ENCODE data around the gene RCSD1. TPM values are rescaled to one million over a fixed set of nuclear protein-coding genes. Genes with fewer than 3 reads are reported as not detected.

The RCSD1 gene
- total RNA-seq, 1 donor from 2014 or later = 41.6 TPM

DNA sequence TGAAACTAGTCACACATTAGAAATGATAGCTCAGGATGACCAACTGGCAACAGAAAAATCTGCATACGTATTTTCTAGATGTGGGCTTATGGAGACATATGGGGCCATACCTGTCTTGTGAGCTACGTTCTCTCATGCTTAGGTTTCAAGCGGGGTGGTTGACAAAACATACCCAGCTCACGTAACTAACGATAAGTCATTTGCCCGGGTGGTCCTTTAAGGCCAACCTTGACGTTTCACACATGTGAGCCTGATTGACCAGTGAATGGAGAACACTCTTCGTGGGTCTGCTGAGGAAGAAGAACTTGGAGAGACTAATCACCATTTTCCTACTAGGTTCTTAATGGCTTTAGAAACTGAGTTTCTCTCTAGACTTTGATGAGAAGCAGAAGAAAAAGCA lies 13.5 kb upstream of the RCSD1 start:
- no peak for ATAC-seq
- intact Hi-C loops (cut with DNase I) = no loop called here
- DNase-seq (ENCODE audit: missing footprints) = no peak

DNA sequence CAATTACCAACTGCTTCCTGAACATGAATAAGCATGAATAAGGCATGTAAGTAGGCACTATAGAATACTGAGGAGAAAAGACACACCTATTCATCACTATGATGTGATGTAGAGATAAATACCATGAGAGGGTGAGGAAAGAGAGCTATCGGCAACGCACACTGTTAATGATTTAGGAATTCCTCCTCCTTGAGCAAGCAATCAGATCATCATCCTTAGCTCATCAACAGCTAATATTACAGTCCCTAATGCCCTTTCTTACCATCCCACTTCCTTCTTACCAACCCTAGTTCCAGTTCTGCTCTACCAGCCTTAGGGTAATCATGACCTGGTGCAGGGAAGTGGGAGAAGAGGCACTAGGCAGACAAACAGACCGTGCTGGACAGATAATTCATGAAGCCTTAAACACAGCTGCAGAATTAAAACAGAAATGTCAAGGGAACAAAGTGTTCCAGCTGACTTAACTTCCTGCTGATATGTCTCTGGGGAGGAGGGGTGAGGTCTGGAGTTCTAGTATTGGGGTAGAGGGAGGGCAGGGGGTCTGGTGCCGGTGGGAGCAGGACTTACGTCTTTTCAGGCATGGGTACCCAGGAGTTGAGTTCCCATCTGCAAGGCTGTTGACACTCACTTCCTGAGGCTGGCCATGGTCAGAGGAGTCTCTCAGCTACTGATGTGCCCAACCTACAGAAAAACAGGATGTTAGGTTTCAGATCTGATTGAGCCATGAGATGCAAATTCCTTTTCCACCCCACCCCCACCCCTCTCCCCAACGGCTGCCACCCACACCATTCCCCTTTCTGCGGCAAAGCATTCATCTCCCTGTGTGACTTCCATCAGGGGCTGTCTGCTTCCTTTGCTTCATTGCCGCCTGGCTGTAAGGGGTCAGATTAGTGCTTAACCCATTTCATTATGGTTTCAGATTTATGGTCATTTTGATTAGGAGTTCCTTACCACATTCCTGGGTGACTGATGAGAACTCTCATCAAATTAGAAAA lies 12.6 kb upstream of the RCSD1 start:
- intact Hi-C loops (cut with DNase I) = no loop called here
- DNase-seq (ENCODE audit: missing footprints) (no peak), ATAC-seq (peak; percentile 85)

DNA sequence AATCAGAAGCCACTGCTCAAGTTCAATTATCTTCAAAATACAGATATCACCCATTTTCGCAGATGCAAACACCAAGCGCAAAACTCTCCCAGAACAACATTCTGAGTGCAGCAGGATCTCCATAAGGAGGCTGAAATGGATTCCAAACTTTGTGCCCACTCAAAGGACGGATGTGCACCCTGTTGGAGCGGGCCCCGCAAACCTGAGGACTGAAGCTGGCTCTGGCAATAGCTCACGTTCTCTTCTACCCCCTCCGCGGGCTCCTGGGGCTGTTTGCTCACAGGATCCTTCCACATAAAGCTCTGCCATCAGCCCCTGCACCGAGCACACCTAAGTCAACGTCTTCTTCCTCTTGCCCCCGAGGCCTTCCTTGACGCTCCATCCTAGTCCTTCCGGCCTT lies 11.7 kb upstream of the RCSD1 start:
- DNase-seq (ENCODE audit: missing footprints) (no peak), ATAC-seq (no peak)
- intact Hi-C loops (cut with DNase I) = no loop called here

DNA sequence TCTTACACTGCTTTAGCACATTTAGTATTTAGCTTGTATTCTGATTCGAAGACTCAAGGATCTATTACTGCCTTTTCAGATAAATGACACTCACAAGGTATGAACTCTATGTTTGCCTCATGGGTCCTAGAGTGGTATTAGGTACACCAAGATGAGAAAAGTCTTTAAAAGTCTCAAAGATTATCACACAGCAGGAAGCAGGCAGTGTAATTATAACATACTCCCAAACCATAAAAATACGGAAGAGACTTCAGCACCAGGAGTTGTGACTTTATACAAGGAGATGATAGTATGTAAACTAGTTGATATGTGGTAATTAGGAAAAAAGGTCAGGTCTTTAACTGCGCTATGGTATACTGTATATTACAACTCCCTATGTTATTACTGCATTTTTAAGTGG lies 11.2 kb upstream of the RCSD1 start:
- no peak for DNase-seq (ENCODE audit: missing footprints)
- no peak for ATAC-seq
- intact Hi-C loops (cut with DNase I) = no loop called here

DNA sequence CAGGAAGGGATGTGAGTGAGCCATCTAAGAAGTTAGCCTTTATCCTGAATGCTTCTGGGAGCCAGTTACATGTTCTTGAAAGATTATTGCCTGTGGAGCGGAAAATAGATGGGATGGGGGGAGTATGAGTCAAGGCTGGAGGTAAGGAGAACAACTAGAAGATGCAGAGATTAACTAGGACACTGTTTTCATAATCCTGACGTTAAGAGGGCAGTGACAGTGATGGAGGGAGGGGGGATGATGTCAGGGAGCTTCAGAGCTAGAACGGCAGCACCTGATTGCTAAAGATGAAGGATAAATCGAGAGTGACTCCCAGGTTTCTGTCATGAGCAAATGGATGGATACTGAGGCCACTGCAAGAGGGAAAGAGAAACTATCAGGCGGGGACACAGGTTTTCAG lies 10.0 kb upstream of the RCSD1 start:
- no peak for ATAC-seq
- intact Hi-C loops (cut with DNase I) = no loop called here

DNA sequence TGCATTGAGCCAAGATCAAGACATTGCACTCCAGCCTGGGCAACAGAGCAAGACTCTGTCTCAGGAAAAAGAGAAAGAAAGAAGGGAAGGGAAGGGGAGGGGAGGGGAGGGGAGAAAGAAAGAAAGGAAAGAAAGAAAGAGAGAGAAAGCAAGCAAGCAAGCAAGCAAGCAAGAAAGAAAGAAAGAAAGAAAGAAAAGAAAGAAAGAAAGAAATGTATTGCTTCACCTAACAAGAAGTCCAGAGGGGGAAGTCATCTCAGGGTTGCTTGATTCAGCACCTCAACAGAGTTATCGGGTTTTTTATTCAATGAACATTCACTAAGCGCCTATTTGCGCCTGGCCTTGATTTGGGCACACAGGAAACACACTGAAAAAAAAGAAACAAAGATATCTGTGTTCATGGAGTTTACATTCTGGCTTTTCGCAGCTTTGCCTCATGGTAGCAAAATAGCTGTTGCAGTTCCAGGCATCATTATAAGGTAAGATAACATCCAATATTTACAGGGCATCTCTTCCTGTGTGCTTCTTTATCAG lies 8.2 kb upstream of the RCSD1 start:
- no peak for ATAC-seq
- intact Hi-C loops (cut with DNase I) = no loop called here
- no peak for DNase-seq (ENCODE audit: missing footprints)

More for the DNA sequence above, 10.0 kb upstream of the RCSD1 start:
- no peak for DNase-seq (ENCODE audit: missing footprints)

DNA sequence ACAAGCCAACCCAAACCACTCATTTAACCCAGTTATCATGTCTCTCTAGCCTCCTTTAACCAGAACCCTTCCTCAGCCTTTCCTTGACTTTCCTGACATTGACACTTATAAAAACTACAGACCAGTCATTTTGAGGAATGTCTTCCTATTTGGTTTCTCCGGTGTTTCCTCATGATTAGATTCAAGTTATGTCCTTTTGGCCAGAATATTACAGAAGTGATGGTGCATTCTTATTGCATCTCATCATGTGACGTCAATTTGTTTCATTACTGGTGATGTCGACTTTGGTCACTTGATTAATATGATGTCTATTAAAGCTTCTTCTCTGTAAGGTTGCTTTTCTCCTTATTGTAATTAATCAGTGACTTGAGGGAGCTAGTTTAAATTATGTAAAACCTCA lies 6.1 kb upstream of the RCSD1 start:
- no peak for ATAC-seq
- DNase-seq (ENCODE audit: missing footprints) = no peak
- intact Hi-C loops (cut with DNase I) = no loop called here

DNA sequence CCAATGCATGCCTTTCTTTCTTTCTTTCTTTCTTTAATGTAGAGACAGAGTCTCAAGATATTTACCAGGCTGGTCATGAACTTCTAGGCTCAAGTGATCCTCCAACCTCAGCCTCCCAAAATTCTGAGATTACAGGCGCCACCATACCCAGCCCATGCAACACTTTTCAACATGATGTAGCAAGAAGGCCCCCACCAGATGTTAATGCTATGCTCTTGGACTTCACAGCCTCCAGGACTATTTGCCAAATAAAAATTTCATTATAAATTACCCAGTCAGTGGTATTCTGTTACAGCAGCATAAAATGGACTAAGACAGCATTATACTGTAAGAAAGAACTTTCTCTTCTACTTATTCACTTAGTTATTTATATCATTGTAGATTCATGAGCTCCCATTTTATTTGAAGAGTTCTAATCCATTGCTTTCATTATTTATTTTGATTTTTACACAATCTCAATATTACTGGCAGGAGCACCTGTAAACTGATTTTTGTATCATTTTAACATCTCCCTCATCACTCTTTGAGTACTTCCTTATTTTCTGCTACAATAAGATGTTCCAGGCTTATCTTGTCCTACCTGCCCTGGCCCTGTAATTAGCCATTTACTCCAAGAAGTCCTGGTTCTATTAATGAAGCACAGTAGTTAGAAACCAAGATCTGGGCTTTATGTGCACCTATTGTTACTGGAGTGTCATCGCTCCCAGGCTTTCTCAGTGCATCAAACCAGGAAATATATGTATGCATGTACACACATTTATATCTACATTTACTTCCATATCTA lies 4.8 kb upstream of the RCSD1 start:
- DNase-seq (ENCODE audit: missing footprints) (no peak), ATAC-seq (no peak)
- intact Hi-C loops (cut with DNase I) = no loop called here

DNA sequence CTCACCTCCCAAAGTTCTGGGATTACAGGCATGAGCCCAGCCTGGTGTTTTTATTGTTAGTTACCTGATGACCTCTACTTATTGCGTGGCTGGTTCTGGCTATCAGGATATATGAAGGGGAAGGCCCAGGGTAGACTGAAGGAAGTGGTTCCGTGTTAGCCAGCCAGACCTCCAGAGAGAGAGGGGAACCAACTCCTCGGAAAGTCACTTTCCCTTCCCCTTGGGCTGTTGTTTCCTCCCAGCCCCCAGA lies 2.5 kb upstream of the RCSD1 start:
- ATAC-seq (no peak), DNase-seq (ENCODE audit: missing footprints) (no peak)
- intact Hi-C loops (cut with DNase I) = no loop called here

DNA sequence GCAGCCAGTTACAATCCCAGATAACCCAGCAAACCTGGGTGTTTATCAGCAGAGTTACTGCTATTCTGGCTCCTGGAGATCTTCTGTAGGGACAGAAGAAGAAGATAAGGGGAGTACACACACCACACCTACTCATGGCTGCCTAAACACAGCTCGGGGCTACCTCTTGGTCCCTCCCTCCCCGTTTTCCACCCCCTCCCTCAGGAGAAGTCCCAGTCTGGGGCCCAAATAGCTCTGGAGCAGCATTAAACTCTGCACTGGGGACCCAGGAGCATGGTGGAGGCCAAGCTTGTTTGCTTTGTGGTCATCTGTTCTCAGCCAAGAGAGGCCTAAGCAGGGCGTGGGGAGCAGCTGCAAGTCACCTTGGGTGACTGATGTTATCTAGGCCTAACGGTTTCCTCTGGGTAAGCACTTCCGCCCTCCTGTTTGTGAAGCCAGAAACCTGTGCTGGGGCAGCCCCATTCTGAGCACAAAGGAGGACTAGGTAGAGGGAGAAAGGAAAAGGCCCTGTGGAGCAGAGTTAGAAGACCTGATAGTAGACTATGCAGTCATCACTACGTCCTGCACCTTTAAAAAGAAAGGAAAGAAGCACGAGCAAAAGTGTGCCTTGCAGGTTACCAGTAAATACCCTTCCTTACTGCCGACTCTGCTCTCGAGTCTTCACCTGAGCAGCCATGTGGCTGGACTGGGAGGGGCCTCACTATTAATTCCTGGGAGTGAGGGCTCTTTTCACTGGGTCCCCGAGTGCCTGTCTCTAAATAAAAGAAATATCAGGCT lies 2.0 kb upstream of the RCSD1 start:
- no peak for ATAC-seq
- intact Hi-C loops (cut with DNase I) = no loop called here
- peak; percentile 73 for DNase-seq (ENCODE audit: missing footprints)

DNA sequence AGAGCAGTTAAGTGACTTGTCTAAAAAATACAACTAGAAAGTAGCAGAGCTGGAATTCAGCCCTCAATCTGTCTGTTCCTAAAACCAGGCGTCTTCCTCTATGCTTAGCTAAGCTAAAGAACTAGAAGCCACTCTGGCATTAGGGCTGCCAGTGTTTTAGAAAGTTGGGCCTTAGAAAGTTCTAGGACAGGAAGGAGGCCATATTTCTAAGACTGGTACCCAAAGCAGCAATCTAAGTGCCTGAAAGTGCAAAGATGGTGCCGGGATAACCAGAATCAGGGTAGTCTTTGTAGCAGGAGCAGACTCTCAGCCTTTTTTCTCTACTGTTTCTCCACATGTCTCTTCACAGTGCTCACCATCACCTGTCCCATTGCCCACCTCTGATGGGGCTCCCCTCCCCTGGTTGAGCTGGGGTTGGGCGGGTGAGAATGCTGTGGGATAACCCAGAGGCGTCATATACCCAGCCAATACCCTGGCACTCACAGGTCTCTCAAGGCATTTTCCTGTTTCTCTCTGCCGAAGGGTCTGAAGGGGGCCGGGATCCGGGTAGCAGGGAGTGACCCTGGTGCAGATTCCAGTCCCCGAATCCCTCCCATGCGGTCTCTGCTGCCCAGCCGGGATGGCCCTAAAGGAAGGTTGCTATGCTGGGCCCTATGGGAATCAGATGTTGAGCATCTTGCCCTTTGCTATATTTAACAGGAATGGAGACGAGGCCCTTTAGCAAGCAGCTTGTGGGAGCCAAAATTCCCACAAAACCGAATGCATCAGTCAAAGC lies 1.1 kb upstream of the RCSD1 start:
- intact Hi-C loops (cut with DNase I) = no loop called here
- ATAC-seq (no peak), DNase-seq (ENCODE audit: missing footprints) (no peak)

DNA sequence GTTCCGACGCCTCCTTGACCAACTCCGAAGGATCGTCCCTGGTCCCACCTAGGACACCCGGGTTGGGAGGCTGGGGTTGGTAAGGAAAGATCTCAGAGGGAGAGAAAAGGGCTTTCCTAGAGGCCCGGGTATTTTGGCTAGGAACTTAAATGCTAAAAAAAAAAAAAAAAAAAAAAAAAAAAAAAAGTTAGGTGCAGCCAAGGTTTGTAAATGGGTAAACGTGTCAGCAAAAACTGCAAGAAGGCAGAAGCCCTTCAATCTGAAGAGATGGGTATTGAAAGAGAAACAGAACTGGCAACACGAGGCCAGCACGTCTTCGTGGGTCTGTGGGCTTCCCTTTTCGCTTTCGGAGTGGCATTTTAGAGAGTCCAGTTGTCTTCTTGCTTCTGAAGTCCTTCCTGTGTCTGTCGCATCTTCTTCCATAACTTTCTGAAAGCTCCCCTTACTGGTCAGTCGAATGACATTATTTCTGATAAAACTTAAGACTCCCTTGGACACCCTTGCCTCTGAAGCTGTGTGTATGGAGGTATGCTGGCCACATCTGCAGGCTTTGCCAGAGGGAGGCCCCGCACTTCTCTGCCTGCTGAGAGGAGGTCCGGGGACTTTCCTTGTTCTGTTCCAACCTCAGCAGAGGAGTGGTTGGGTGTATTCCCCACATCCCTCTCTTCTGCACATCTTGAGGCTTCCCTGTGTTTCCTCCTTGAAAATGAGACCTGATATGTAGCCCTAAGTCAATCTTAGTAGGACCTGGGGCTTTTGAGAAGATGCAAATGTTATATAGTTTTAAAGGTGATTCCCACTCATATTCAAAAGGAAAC lies 745 bp downstream of the RCSD1 start:
- DNase-seq (ENCODE audit: missing footprints) (no peak), ATAC-seq (peak; percentile 27)
- intact Hi-C loops (cut with DNase I) = loop anchor here (2.0 kb wide), 1 partner anchor 20 kb away; no protein-coding TSS in a partner anchor

DNA sequence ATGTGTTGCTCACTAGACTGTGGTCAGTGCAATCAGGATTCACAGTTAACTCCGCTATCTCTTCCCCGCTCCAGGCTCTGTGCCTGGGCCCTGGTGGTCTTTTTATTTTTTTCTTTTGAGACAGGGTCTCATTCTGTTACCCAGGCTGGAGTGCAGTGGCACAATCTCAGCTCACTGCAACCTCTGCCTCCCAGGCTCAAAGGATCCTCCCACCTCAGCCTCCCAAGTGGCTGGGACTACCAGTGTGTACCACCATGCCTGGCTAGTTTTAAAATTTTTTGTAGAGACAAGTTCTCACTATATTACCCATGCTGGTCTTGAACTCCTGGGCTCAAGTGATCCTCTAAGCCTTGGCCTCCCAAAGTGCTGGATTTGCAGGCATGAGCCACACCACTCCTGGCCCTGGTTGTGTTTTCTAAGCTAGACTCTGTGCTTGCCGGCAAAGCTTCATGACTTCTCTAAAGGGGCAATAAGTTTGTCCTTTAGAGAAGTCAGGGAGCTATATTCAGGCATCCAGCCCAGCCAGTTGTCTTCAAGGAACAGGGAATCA lies 1.4 kb downstream of the RCSD1 start:
- DNase-seq (ENCODE audit: missing footprints) = no peak
- intact Hi-C loops (cut with DNase I) = loop anchor here (2.0 kb wide), 1 partner anchor 19 kb away; no protein-coding TSS in a partner anchor
- no peak for ATAC-seq

DNA sequence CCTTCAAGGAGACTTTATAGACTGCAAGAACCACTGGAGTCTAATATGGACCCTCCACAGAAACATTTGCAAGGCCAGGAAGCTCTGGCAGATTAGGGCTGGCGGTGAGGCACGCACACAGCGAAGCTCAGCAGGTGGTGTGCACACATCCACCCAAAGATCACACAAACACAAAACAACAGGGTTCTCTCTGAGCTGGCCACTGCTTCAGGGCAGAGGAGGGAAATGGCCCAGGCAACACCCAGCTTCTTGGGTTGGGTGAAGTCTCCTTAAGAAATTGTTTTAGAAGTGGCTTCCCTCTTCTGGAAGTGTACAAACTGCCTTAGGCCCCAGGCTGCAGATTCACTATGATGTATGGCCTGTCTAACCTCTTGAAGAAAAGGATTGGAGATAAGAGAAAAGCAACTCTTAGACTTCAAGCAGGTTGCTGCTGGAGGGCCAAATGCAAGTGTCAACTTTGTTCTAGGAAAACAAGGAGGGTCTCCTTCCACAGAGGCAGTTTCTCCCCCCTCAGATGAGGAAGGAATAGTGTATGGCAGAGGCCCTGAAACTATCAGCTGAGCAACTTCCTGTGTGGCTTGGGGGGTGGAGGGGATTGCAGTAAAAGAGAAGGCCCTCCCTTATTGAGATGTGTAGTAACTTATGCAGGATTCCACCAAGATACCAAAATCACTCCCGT lies 2.0 kb downstream of the RCSD1 start:
- DNase-seq (ENCODE audit: missing footprints) (no peak), ATAC-seq (no peak)
- intact Hi-C loops (cut with DNase I) = loop anchor here (2.0 kb wide), 2 partner anchors 19 to 53 kb away; no protein-coding TSS in a partner anchor

DNA sequence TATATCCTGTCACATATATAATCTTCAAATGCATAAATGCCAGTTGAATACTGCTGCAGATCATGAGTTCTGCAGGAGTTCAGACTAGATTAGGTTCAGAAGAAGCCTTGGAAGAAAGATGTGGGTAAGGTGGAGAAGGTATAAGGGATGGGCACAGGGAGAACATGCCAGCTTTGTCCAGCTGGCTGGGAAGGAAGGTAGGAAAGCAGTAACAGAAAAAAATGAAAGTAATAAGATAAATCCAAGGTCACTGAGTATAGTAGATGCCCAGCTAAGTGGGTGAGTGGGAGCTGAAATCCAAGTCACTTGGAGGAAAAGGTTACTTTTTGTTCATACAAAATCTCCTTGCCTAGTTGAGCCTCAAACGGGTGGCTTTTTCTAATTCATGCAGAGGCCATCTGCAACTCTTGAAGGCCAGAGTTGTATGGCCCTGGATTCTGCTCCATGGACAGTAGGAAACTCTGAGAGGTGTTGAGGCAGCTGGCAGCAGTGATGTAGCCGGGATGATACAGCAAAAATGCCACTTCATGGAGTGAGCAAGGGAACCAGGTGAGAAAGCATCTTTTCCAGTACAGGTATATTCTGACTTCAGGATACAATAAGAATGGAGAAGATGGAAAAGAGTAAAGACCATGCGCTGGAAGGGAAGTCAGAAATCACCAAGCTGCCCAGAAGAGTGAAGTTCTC lies 3.4 kb downstream of the RCSD1 start:
- intact Hi-C loops (cut with DNase I) = loop anchor here (2.0 kb wide), 1 partner anchor 51 kb away; no protein-coding TSS in a partner anchor
- DNase-seq (ENCODE audit: missing footprints) (no peak), ATAC-seq (no peak)

DNA sequence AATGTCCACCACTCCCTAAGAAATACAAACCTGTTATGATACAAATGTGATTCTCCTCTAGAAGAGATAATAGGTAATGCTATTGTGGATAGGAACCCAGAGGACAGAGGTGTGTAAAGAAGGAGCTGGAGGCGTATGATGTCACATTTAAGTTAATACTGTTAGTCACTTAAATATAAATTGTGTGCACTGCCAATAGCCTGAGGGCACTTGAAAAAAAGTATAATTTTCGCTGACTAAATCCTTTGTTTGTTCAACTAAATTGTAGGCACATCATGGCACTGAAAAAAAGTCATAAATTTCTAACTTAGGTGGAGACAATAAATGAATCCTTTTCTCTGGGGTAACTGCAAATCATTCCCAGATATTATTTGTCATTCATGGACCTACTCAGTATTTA lies 4.4 kb downstream of the RCSD1 start:
- ATAC-seq = no peak
- DNase-seq (ENCODE audit: missing footprints) = no peak
- intact Hi-C loops (cut with DNase I) = no loop called here
